HCT116 (cell line): ENCODE data around the gene LRP1B. TPM values are rescaled to one million over a fixed set of nuclear protein-coding genes. Genes with fewer than 3 reads are reported as not detected.

ENCODE experiments used
- ATAC-seq: fragments of 200-7000 bp; cut with Tn5 transposase; 2 replicates; pipeline ENCODE4 v1.9.1; 2020; ENCODE audit warnings: mild to moderate bottlenecking, moderate library complexity
- BruUV-seq: library from RNA; stranded (reverse); fragments of 400-500 nt; replicated peaks from 2 replicates; lab custom pipeline; 2021; lab: Mats Ljungman, UMichigan
- CTCF ChIA-PET: fragments of 300-600 bp; sonication (Branson Sonifier 250); formaldehyde crosslinking; loops from one replicate; lab custom pipeline; 2021; ENCODE audit warnings: antibody characterized with exemption; lab: Charles Lee
- POLR2A ChIA-PET: fragments of 300-600, 350-600 bp; sonication (Branson Sonifier 250); formaldehyde crosslinking; loops from one replicate; lab custom pipeline; 2021; ENCODE audit warnings: antibody characterized with exemption; lab: Charles Lee
- RAD21 ChIA-PET, 2 experiments: fragments of 300-600 bp; sonication (Branson Sonifier 250); formaldehyde crosslinking; loops; one replicate each; lab custom pipeline; 2023; ENCODE audit warnings: low total read pairs in 2 of 2; ENCODE audit not compliant: uncharacterized antibody in 2 of 2, unreplicated experiment in 2 of 2, low non-redundant PET in 1 of 2; lab: Charles Lee
- DNase-seq: peaks from one replicate; pipeline ENCODE4 v3.0.0-alpha.2; 2010; ENCODE audit warnings: low read depth, low spot score
- H2AFZ ChIP-seq: fragments of 200-600 bp; shearing (Covaris generic), sonication (generic); 2 replicates; pipeline ENCODE4 v1.6.1; 2017; ENCODE audit warnings: low read depth, mixed run types, mixed read lengths, antibody characterized with exemption, low read length; ENCODE audit not compliant: poor library complexity, severe bottlenecking
- H3K27ac ChIP-seq: 2 replicates; pipeline ENCODE4 v1.5.1; 2012; ENCODE audit warnings: low read depth, low read length
- H3K27me3 ChIP-seq: fragments of 200-600 bp; sonication (generic); 2 replicates; pipeline ENCODE4 v1.6.1; 2016; ENCODE audit warnings: mixed run types, low read length, mixed read lengths; ENCODE audit not compliant: insufficient read depth
- H3K36me3 ChIP-seq, 2 experiments: fragments of 200-500 bp in 1 of 2; fragments of 200-600 bp in 1 of 2; sonication (Bioruptor generic) in 1 of 2; sonication (generic) in 1 of 2; 2 replicates each; pipeline versions ENCODE4 v1.5.1 to v1.6.1; 2014 to 2016; ENCODE audit warnings: low read length in 2 of 2, inconsistent platforms in 1 of 2, mixed read lengths in 1 of 2, mixed run types in 1 of 2; ENCODE audit not compliant: insufficient read depth in 2 of 2, control insufficient read depth in 1 of 2
- H3K4me1 ChIP-seq, 2 experiments: fragments of 200-600 bp in 1 of 2; sonication (generic) in 1 of 2; 2 replicates each; pipeline versions ENCODE4 v1.5.1 to v1.6.1; 2012 to 2017; ENCODE audit warnings: low read length in 2 of 2, inconsistent platforms in 1 of 2, mild to moderate bottlenecking in 1 of 2, mixed read lengths in 1 of 2, mixed run types in 1 of 2, moderate library complexity in 1 of 2; ENCODE audit not compliant: insufficient read depth in 2 of 2, control insufficient read depth in 1 of 2
- H3K4me2 ChIP-seq: fragments of 200-600 bp; sonication (generic); 2 replicates; pipeline ENCODE4 v1.6.1; 2017; ENCODE audit warnings: mixed run types, low read length, mixed read lengths
- H3K4me3 ChIP-seq, 2 experiments: fragments of 200-600 bp in 1 of 2; sonication (generic) in 1 of 2; replicated peaks in 1 of 2; 2 replicates each; pipeline ENCODE4 v1.5.1; 2011 to 2016; ENCODE audit warnings: low read length in 2 of 2, control low read depth in 1 of 2, low read depth in 1 of 2, mild to moderate bottlenecking in 1 of 2, mixed read lengths in 1 of 2, mixed run types in 1 of 2
- H3K79me2 ChIP-seq: fragments of 200-600 bp; sonication (generic); 2 replicates; pipeline ENCODE4 v1.6.1; 2017; ENCODE audit warnings: mild to moderate bottlenecking, mixed run types, low read length, moderate library complexity, mixed read lengths; ENCODE audit not compliant: insufficient read depth
- H3K9ac ChIP-seq: fragments of 200-600 bp; sonication (generic); 2 replicates; pipeline ENCODE4 v1.6.1; 2016; ENCODE audit warnings: low read length, mixed read lengths
- H3K9me2 ChIP-seq: fragments of 200-600 bp; sonication (generic), shearing (Covaris generic); 2 replicates; pipeline ENCODE4 v1.6.1; 2017; ENCODE audit warnings: mixed run types, mild to moderate bottlenecking, moderate library complexity; ENCODE audit not compliant: insufficient read depth
- H3K9me3 ChIP-seq, 2 experiments: fragments of 200-500 bp in 1 of 2; fragments of 200-600 bp in 1 of 2; sonication (Bioruptor generic) in 1 of 2; sonication (generic) in 1 of 2; 2 replicates each; pipeline ENCODE4 v1.6.1; 2014 to 2017; ENCODE audit warnings: low read length in 2 of 2, mixed read lengths in 2 of 2, inconsistent platforms in 1 of 2, low read depth in 1 of 2, mild to moderate bottlenecking in 1 of 2, mixed run types in 1 of 2, moderate library complexity in 1 of 2; ENCODE audit not compliant: control insufficient read depth in 1 of 2, insufficient read depth in 1 of 2
- H4K20me1 ChIP-seq: fragments of 200-600 bp; sonication (generic), shearing (Covaris generic); 2 replicates; pipeline ENCODE4 v1.6.1; 2017; ENCODE audit warnings: mixed run types, mild to moderate bottlenecking, moderate library complexity; ENCODE audit not compliant: insufficient read depth
- CBX3 ChIP-seq: IDR thresholded peaks from 2 replicates; pipeline ENCODE4 v1.6.1; 2012; ENCODE audit warnings: low read depth
- CTCF ChIP-seq, 3 experiments: fragments of 200-600 bp in 1 of 3; sonication (generic) in 1 of 3; IDR thresholded peaks in 2 of 3; conservative IDR thresholded peaks in 1 of 3; 2 replicates each; pipeline ENCODE4 v1.5.1; 2012 to 2017; ENCODE audit warnings: low read depth in 2 of 3, low read length in 2 of 3, antibody characterized with exemption in 1 of 3, borderline replicate concordance in 1 of 3, control low read depth in 1 of 3, mild to moderate bottlenecking in 1 of 3, mixed read lengths in 1 of 3, mixed run types in 1 of 3, moderate library complexity in 1 of 3; ENCODE audit not compliant: insufficient read depth in 1 of 3
- EZH2phosphoT487 ChIP-seq: fragments of 200-600 bp; IDR thresholded peaks from 2 replicates; pipeline ENCODE4 v1.6.1; 2018; ENCODE audit warnings: antibody characterized with exemption, borderline replicate concordance
- FOSL1 ChIP-seq: IDR thresholded peaks from 2 replicates; pipeline ENCODE4 v1.6.1; 2012; ENCODE audit warnings: low read depth
- POLR2A ChIP-seq: IDR thresholded peaks from 2 replicates; pipeline ENCODE4 v1.7.0; 2011; ENCODE audit warnings: borderline replicate concordance; ENCODE audit not compliant: insufficient read depth, insufficient read length; ENCODE audit errors: extremely low read depth
- RAD21 ChIP-seq: IDR thresholded peaks from 2 replicates; pipeline ENCODE4 v1.6.1; 2012; ENCODE audit warnings: low read depth, mild to moderate bottlenecking
- SIN3A ChIP-seq: IDR thresholded peaks from 2 replicates; pipeline ENCODE4 v1.6.1; 2012; ENCODE audit warnings: low read depth
- SP1 ChIP-seq: IDR thresholded peaks from 2 replicates; pipeline ENCODE4 v1.6.1; 2012; ENCODE audit warnings: low read depth
- TCF7L2 ChIP-seq: IDR thresholded peaks from 2 replicates; pipeline ENCODE4 v1.7.0; 2011; ENCODE audit warnings: borderline replicate concordance, inconsistent platforms; ENCODE audit not compliant: insufficient read depth, insufficient read length; ENCODE audit errors: extremely low read depth
- ZNF274 ChIP-seq: fragments of 200-500 bp; sonication (Bioruptor generic); IDR thresholded peaks from 2 replicates; pipeline ENCODE4 v1.6.1; 2014; ENCODE audit warnings: mild to moderate bottlenecking, low read depth, low read length, inconsistent platforms
- intact Hi-C: fragments of 100-400 bp; cut with micrococcal nuclease; formaldehyde crosslinking; loops from 2 replicates; pipeline ENCODE4 v1.10.0; 2022
- total RNA-seq: library from RNA; stranded (reverse); gene quantifications from one replicate; pipeline ENCODE4 v1.2.1, GENCODE V29; 2021; ENCODE audit not compliant: unreplicated experiment
- TF ChIP-seq, protein P1 (sequence below): IDR thresholded peaks from 2 replicates; pipeline ENCODE4 v1.6.1; 2012
- TF ChIP-seq, protein P2 (sequence below): IDR thresholded peaks from 2 replicates; pipeline ENCODE4 v1.6.1; 2012; ENCODE audit warnings: low read depth
- TF ChIP-seq, protein P3 (sequence below): IDR thresholded peaks from 2 replicates; pipeline ENCODE4 v1.6.1; 2011; ENCODE audit warnings: mild to moderate bottlenecking, low read length, moderate library complexity; ENCODE audit not compliant: insufficient replicate concordance; ENCODE audit errors: extremely low read depth
- TF ChIP-seq, protein P4 (sequence below): IDR thresholded peaks from 2 replicates; pipeline ENCODE4 v1.6.1; 2012

Gene LRP1B
- total RNA-seq, 1 experiment from 2014 or later, result 0.34 TPM

DNA sequence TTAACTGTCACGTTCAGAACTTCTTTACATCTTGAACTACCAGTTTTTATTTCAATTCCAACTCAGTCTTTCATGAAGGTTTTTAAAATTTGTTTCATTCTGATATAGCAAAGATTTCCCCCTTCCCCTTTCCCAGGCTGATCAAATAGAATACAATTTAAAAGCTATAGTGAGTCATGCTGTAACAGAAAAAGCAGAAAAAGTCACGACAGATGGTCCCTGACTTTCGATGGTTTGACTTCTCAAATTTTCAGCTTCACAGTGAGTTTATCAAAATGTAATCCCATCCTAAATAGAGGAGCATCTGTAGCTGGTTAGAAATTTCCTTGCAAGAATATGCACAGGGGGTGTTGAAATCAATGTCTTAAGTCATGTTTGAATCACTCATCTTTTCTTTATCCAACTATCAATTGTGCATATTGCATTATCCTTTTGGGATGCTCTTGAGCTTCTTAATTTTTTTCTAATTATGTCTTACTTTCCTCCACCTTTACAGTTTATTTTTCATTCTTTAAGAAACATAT lies 500.3 kb downstream of the LRP1B start:
- intact Hi-C loops, result no loop called here
- H3K4me2 ChIP-seq, result no peak overlapping the region
- BruUV-seq, result no TSS peak
- H3K27me3 ChIP-seq, result no peaks in the 10 kb centered on the region
- no peak for TF ChIP-seq POLR2A
- no peak for TF ChIP-seq SIN3A
- no peak for TF ChIP-seq TCF7L2
- TF ChIP-seq RAD21, result no peak
- TF ChIP-seq FOSL1, result no peak
- TF ChIP-seq, protein P1, sequence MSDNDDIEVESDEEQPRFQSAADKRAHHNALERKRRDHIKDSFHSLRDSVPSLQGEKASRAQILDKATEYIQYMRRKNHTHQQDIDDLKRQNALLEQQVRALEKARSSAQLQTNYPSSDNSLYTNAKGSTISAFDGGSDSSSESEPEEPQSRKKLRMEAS, result no peak
- TF ChIP-seq CBX3, result no peak
- TF ChIP-seq, protein P2, sequence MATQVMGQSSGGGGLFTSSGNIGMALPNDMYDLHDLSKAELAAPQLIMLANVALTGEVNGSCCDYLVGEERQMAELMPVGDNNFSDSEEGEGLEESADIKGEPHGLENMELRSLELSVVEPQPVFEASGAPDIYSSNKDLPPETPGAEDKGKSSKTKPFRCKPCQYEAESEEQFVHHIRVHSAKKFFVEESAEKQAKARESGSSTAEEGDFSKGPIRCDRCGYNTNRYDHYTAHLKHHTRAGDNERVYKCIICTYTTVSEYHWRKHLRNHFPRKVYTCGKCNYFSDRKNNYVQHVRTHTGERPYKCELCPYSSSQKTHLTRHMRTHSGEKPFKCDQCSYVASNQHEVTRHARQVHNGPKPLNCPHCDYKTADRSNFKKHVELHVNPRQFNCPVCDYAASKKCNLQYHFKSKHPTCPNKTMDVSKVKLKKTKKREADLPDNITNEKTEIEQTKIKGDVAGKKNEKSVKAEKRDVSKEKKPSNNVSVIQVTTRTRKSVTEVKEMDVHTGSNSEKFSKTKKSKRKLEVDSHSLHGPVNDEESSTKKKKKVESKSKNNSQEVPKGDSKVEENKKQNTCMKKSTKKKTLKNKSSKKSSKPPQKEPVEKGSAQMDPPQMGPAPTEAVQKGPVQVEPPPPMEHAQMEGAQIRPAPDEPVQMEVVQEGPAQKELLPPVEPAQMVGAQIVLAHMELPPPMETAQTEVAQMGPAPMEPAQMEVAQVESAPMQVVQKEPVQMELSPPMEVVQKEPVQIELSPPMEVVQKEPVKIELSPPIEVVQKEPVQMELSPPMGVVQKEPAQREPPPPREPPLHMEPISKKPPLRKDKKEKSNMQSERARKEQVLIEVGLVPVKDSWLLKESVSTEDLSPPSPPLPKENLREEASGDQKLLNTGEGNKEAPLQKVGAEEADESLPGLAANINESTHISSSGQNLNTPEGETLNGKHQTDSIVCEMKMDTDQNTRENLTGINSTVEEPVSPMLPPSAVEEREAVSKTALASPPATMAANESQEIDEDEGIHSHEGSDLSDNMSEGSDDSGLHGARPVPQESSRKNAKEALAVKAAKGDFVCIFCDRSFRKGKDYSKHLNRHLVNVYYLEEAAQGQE, result no peak
- no peak for TF ChIP-seq SP1
- TF ChIP-seq, protein P3, sequence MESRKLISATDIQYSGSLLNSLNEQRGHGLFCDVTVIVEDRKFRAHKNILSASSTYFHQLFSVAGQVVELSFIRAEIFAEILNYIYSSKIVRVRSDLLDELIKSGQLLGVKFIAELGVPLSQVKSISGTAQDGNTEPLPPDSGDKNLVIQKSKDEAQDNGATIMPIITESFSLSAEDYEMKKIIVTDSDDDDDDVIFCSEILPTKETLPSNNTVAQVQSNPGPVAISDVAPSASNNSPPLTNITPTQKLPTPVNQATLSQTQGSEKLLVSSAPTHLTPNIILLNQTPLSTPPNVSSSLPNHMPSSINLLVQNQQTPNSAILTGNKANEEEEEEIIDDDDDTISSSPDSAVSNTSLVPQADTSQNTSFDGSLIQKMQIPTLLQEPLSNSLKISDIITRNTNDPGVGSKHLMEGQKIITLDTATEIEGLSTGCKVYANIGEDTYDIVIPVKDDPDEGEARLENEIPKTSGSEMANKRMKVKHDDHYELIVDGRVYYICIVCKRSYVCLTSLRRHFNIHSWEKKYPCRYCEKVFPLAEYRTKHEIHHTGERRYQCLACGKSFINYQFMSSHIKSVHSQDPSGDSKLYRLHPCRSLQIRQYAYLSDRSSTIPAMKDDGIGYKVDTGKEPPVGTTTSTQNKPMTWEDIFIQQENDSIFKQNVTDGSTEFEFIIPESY, result no peak
- TF ChIP-seq, protein P4, sequence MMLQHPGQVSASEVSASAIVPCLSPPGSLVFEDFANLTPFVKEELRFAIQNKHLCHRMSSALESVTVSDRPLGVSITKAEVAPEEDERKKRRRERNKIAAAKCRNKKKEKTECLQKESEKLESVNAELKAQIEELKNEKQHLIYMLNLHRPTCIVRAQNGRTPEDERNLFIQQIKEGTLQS, result no peak
- TF ChIP-seq ZNF274, result no peak
- TF ChIP-seq CTCF (IDR thresholded peaks at IDR 0.05 in 2 of 3, conservative IDR thresholded peaks at IDR 0.05 in 1 of 3; ENCODE audit: borderline replicate concordance in 1 of 3, insufficient read depth in 1 of 3, low read depth in 2 of 3, low read length in 2 of 3), result no peak
- no peak for TF ChIP-seq EZH2phosphoT487
- POLR2A ChIA-PET, result no interaction called here
- ATAC-seq, result no peak
- H3K9ac ChIP-seq, result no peak overlapping the region
- H3K9me3 ChIP-seq, result no peaks in the 10 kb centered on the region
- CTCF ChIA-PET, result no interaction called here
- RAD21 ChIA-PET, result no interaction called here
- no peaks in the 10 kb centered on the region for H3K36me3 ChIP-seq
- no peak for DNase-seq
- no peak overlapping the region for H3K27ac ChIP-seq
- no peak overlapping the region for H3K4me3 ChIP-seq
- no peaks in the 10 kb centered on the region for H3K9me2 ChIP-seq
- no peaks in the 10 kb centered on the region for H3K4me1 ChIP-seq
- H2AFZ ChIP-seq, result no peak overlapping the region
- H3K79me2 ChIP-seq, result no peaks in the 10 kb centered on the region
- no peaks in the 10 kb centered on the region for H4K20me1 ChIP-seq
